ENCODE data around the gene TXNRD1.

Gene TXNRD1

GRCh38 chr12:104232609-104233280 lies 17.2 kb downstream of the TXNRD1 start:
- Histone ChIP-seq H3K36me3 (ENCODE audit: control insufficient read depth in 2 of 2, insufficient read depth in 2 of 2, low read length in 2 of 2) (no peaks in the 10 kb centered on the region), H3K9ac (ENCODE audit: low read depth in 1 of 2, low read length in 2 of 2) (no peak overlapping the region), H3K27me3 (ENCODE audit: control insufficient read depth in 2 of 2, insufficient read depth in 2 of 2, low read length in 2 of 2) (no peaks in the 10 kb centered on the region), H3K4me3 (ENCODE audit: low read length in 2 of 2) (no peak overlapping the region), H3K27ac (ENCODE audit: low read depth in 2 of 2, low read length in 2 of 2) (no peak overlapping the region), H3K4me1 (ENCODE audit: control insufficient read depth in 2 of 2, insufficient read depth in 2 of 2, low read length in 2 of 2) (no peaks in the 10 kb centered on the region), H3K9me3 (ENCODE audit: control insufficient read depth in 2 of 2, low read length in 2 of 2) (peaks cover 0 to 6% of the 10 kb centered on the region in 2 donors)

GRCh38 chr12:104234926-104235499 lies 19.4 kb downstream of the TXNRD1 start:
- Histone ChIP-seq H3K27me3 (ENCODE audit: control insufficient read depth in 2 of 2, insufficient read depth in 2 of 2, low read length in 2 of 2) (no peaks in the 10 kb centered on the region), H3K4me3 (ENCODE audit: low read length in 2 of 2) (no peak overlapping the region)

GRCh38 chr12:104237930-104238329 lies 22.4 kb downstream of the TXNRD1 start:
- H3K36me3 ChIP-seq (ENCODE audit: control insufficient read depth in 2 of 2, insufficient read depth in 2 of 2, low read length in 2 of 2), result no peaks in the 10 kb centered on the region
- no peaks in the 10 kb centered on the region for H3K4me1 ChIP-seq (ENCODE audit: control insufficient read depth in 2 of 2, insufficient read depth in 2 of 2, low read length in 2 of 2)
- H3K4me3 ChIP-seq (ENCODE audit: low read length in 2 of 2), result no peak overlapping the region
- no peak overlapping the region for H3K27ac ChIP-seq (ENCODE audit: low read depth in 2 of 2, low read length in 2 of 2)
- H3K9ac ChIP-seq (ENCODE audit: low read depth in 1 of 2, low read length in 2 of 2), result no peak overlapping the region
- peaks cover 0 to 6% of the 10 kb centered on the region in 2 donors for H3K9me3 ChIP-seq (ENCODE audit: control insufficient read depth in 2 of 2, low read length in 2 of 2)
- no peaks in the 10 kb centered on the region for H3K27me3 ChIP-seq (ENCODE audit: control insufficient read depth in 2 of 2, insufficient read depth in 2 of 2, low read length in 2 of 2)

More at GRCh38 chr12:104234926-104235499, 19.4 kb downstream of the TXNRD1 start:
- Histone ChIP-seq H3K36me3 (ENCODE audit: control insufficient read depth in 2 of 2, insufficient read depth in 2 of 2, low read length in 2 of 2) (no peaks in the 10 kb centered on the region), H3K9me3 (ENCODE audit: control insufficient read depth in 2 of 2, low read length in 2 of 2) (peaks cover 0 to 6% of the 10 kb centered on the region in 2 donors), H3K9ac (ENCODE audit: low read depth in 1 of 2, low read length in 2 of 2) (no peak overlapping the region), H3K27ac (ENCODE audit: low read depth in 2 of 2, low read length in 2 of 2) (no peak overlapping the region), H3K4me1 (ENCODE audit: control insufficient read depth in 2 of 2, insufficient read depth in 2 of 2, low read length in 2 of 2) (no peaks in the 10 kb centered on the region)

- Histone ChIP-seq H3K4me3 (ENCODE audit: low read length in 2 of 2) (no peak overlapping the region), H3K36me3 (ENCODE audit: control insufficient read depth in 2 of 2, insufficient read depth in 2 of 2, low read length in 2 of 2) (no peaks in the 10 kb centered on the region), H3K27ac (ENCODE audit: low read depth in 2 of 2, low read length in 2 of 2) (no peak overlapping the region), H3K27me3 (ENCODE audit: control insufficient read depth in 2 of 2, insufficient read depth in 2 of 2, low read length in 2 of 2) (no peaks in the 10 kb centered on the region), H3K9me3 (ENCODE audit: control insufficient read depth in 2 of 2, low read length in 2 of 2) (no peaks in the 10 kb centered on the region), H3K4me1 (ENCODE audit: control insufficient read depth in 2 of 2, insufficient read depth in 2 of 2, low read length in 2 of 2) (no peaks in the 10 kb centered on the region), H3K9ac (ENCODE audit: low read depth in 1 of 2, low read length in 2 of 2) (no peak overlapping the region)
These were observed 27.1 kb downstream of the TXNRD1 start for GRCh38 chr12:104242546-104243206.

- no peaks in the 10 kb centered on the region for H3K27me3 ChIP-seq (ENCODE audit: control insufficient read depth in 2 of 2, insufficient read depth in 2 of 2, low read length in 2 of 2)
- no peaks in the 10 kb centered on the region for H3K36me3 ChIP-seq (ENCODE audit: control insufficient read depth in 2 of 2, insufficient read depth in 2 of 2, low read length in 2 of 2)
- no peak overlapping the region for H3K9ac ChIP-seq (ENCODE audit: low read depth in 1 of 2, low read length in 2 of 2)
- no peaks in the 10 kb centered on the region for H3K9me3 ChIP-seq (ENCODE audit: control insufficient read depth in 2 of 2, low read length in 2 of 2)
- no peak overlapping the region for H3K27ac ChIP-seq (ENCODE audit: low read depth in 2 of 2, low read length in 2 of 2)
- no peak overlapping the region for H3K4me3 ChIP-seq (ENCODE audit: low read length in 2 of 2)
- H3K4me1 ChIP-seq (ENCODE audit: control insufficient read depth in 2 of 2, insufficient read depth in 2 of 2, low read length in 2 of 2), result no peaks in the 10 kb centered on the region
These were observed 28.0 kb downstream of the TXNRD1 start for GRCh38 chr12:104243551-104243950.

- no peak overlapping the region for H3K27ac ChIP-seq (ENCODE audit: low read depth in 2 of 2, low read length in 2 of 2)
- no peak overlapping the region for H3K9ac ChIP-seq (ENCODE audit: low read depth in 1 of 2, low read length in 2 of 2)
These were observed 28.4 kb downstream of the TXNRD1 start for GRCh38 chr12:104243971-104244370.

GRCh38 chr12:104247698-104248097 lies 32.1 kb downstream of the TXNRD1 start:
- no peak overlapping the region for H3K27ac ChIP-seq (ENCODE audit: low read depth in 2 of 2, low read length in 2 of 2)
- no peak overlapping the region for H3K4me3 ChIP-seq (ENCODE audit: low read length in 2 of 2)
- H3K36me3 ChIP-seq (ENCODE audit: control insufficient read depth in 2 of 2, insufficient read depth in 2 of 2, low read length in 2 of 2), result no peaks in the 10 kb centered on the region
- no peaks in the 10 kb centered on the region for H3K4me1 ChIP-seq (ENCODE audit: control insufficient read depth in 2 of 2, insufficient read depth in 2 of 2, low read length in 2 of 2)
- H3K9ac ChIP-seq (ENCODE audit: low read depth in 1 of 2, low read length in 2 of 2), result no peak overlapping the region
- no peaks in the 10 kb centered on the region for H3K27me3 ChIP-seq (ENCODE audit: control insufficient read depth in 2 of 2, insufficient read depth in 2 of 2, low read length in 2 of 2)
- no peaks in the 10 kb centered on the region for H3K9me3 ChIP-seq (ENCODE audit: control insufficient read depth in 2 of 2, low read length in 2 of 2)

More at GRCh38 chr12:104243971-104244370, 28.4 kb downstream of the TXNRD1 start:
- Histone ChIP-seq H3K27me3 (ENCODE audit: control insufficient read depth in 2 of 2, insufficient read depth in 2 of 2, low read length in 2 of 2) (no peaks in the 10 kb centered on the region), H3K4me3 (ENCODE audit: low read length in 2 of 2) (no peak overlapping the region), H3K36me3 (ENCODE audit: control insufficient read depth in 2 of 2, insufficient read depth in 2 of 2, low read length in 2 of 2) (no peaks in the 10 kb centered on the region), H3K9me3 (ENCODE audit: control insufficient read depth in 2 of 2, low read length in 2 of 2) (no peaks in the 10 kb centered on the region), H3K4me1 (ENCODE audit: control insufficient read depth in 2 of 2, insufficient read depth in 2 of 2, low read length in 2 of 2) (no peaks in the 10 kb centered on the region)

- Histone ChIP-seq H3K27me3 (ENCODE audit: control insufficient read depth in 2 of 2, insufficient read depth in 2 of 2, low read length in 2 of 2) (no peaks in the 10 kb centered on the region), H3K9ac (ENCODE audit: low read depth in 1 of 2, low read length in 2 of 2) (no peak overlapping the region), H3K9me3 (ENCODE audit: control insufficient read depth in 2 of 2, low read length in 2 of 2) (no peaks in the 10 kb centered on the region), H3K27ac (ENCODE audit: low read depth in 2 of 2, low read length in 2 of 2) (no peak overlapping the region), H3K4me1 (ENCODE audit: control insufficient read depth in 2 of 2, insufficient read depth in 2 of 2, low read length in 2 of 2) (no peaks in the 10 kb centered on the region), H3K36me3 (ENCODE audit: control insufficient read depth in 2 of 2, insufficient read depth in 2 of 2, low read length in 2 of 2) (no peaks in the 10 kb centered on the region), H3K4me3 (ENCODE audit: low read length in 2 of 2) (no peak overlapping the region)
These were observed 32.9 kb downstream of the TXNRD1 start for GRCh38 chr12:104248444-104248843.

GRCh38 chr12:104249017-104249416 lies 33.4 kb downstream of the TXNRD1 start:
- no peaks in the 10 kb centered on the region for H3K27me3 ChIP-seq (ENCODE audit: control insufficient read depth in 2 of 2, insufficient read depth in 2 of 2, low read length in 2 of 2)
- no peaks in the 10 kb centered on the region for H3K4me1 ChIP-seq (ENCODE audit: control insufficient read depth in 2 of 2, insufficient read depth in 2 of 2, low read length in 2 of 2)
- H3K27ac ChIP-seq (ENCODE audit: low read depth in 2 of 2, low read length in 2 of 2), result no peak overlapping the region

GRCh38 chr12:104249898-104250297 lies 34.3 kb downstream of the TXNRD1 start:
- no peaks in the 10 kb centered on the region for H3K27me3 ChIP-seq (ENCODE audit: control insufficient read depth in 2 of 2, insufficient read depth in 2 of 2, low read length in 2 of 2)
- H3K4me3 ChIP-seq (ENCODE audit: low read length in 2 of 2), result no peak overlapping the region
- H3K36me3 ChIP-seq (ENCODE audit: control insufficient read depth in 2 of 2, insufficient read depth in 2 of 2, low read length in 2 of 2), result no peaks in the 10 kb centered on the region
- H3K27ac ChIP-seq (ENCODE audit: low read depth in 2 of 2, low read length in 2 of 2), result no peak overlapping the region
- H3K9ac ChIP-seq (ENCODE audit: low read depth in 1 of 2, low read length in 2 of 2), result no peak overlapping the region
- no peaks in the 10 kb centered on the region for H3K9me3 ChIP-seq (ENCODE audit: control insufficient read depth in 2 of 2, low read length in 2 of 2)
- H3K4me1 ChIP-seq (ENCODE audit: control insufficient read depth in 2 of 2, insufficient read depth in 2 of 2, low read length in 2 of 2), result no peaks in the 10 kb centered on the region

More at GRCh38 chr12:104249017-104249416, 33.4 kb downstream of the TXNRD1 start:
- Histone ChIP-seq H3K36me3 (ENCODE audit: control insufficient read depth in 2 of 2, insufficient read depth in 2 of 2, low read length in 2 of 2) (no peaks in the 10 kb centered on the region), H3K9ac (ENCODE audit: low read depth in 1 of 2, low read length in 2 of 2) (no peak overlapping the region), H3K4me3 (ENCODE audit: low read length in 2 of 2) (no peak overlapping the region), H3K9me3 (ENCODE audit: control insufficient read depth in 2 of 2, low read length in 2 of 2) (no peaks in the 10 kb centered on the region)

Data from mucosa of rectum (tissue), 2 donors.